GM12875 (cell line): Measurements from ENCODE around the gene CTPS1.

Experiments used
- H3K4me3 ChIP-seq: one replicate; pipeline ENCODE4 v1.5.1; 2011; ENCODE audit warnings: low read depth, low read length, control low read depth
- CTCF ChIP-seq: IDR thresholded peaks from 2 replicates; pipeline ENCODE4 v1.5.1; 2011; ENCODE audit warnings: low read depth, mild to moderate bottlenecking, control low read depth, inconsistent platforms, low read length, moderate library complexity, borderline replicate concordance; ENCODE audit not compliant: insufficient read depth

Gene CTPS1

GRCh38 chr1:41021526-41022308 is 42.2 kb downstream of the CTPS1 start, which contains the start of gene SLFNL1:
SLFNL1 (minus strand) TSS chr1:41021725; CDS start chr1:41020660, 1,065 bp downstream.
- no peak within 1 kb of the TSS for H3K4me3 ChIP-seq
- no peak for TF ChIP-seq CTCF

GRCh38 chr1:41022424-41022823 is 42.9 kb downstream of the CTPS1 start:
- TF ChIP-seq CTCF, result no peak
- H3K4me3 ChIP-seq, result no peak overlapping the region

GRCh38 chr1:41023279-41023990 is 43.9 kb downstream of the CTPS1 start:
- no peak overlapping the region for H3K4me3 ChIP-seq
- TF ChIP-seq CTCF, result 0 out of 2 replicates have a peak, but pooled peaks have one; percentile 15

GRCh38 chr1:41024953-41025352 is 45.5 kb downstream of the CTPS1 start:
- no peak overlapping the region for H3K4me3 ChIP-seq
- no peak for TF ChIP-seq CTCF

GRCh38 chr1:41025979-41026819 is 46.7 kb downstream of the CTPS1 start:
- no peak for TF ChIP-seq CTCF
- no peak overlapping the region for H3K4me3 ChIP-seq

- no peak overlapping the region for H3K4me3 ChIP-seq
- no peak for TF ChIP-seq CTCF
Measured at GRCh38 chr1:41028034-41028642, 48.6 kb downstream of the CTPS1 start.
